ENCODE data around the gene USP49.

GRCh38 chr6:41824571-41825569, 70.3 kb downstream of the USP49 start:
- TF ChIP-seq CTCF (IDR thresholded peaks at IDR 0.05) (no peak), POLR2A (IDR thresholded peaks at IDR 0.05) (no peak)
